Astrocyte (in vitro differentiated cells and primary cell): ENCODE data around the gene MCF2L.

Experiments
- CTCF ChIP-seq: IDR thresholded peaks from 2 replicates; pipeline ENCODE4 v1.5.1; 2011; ENCODE audit warnings: low read depth, mild to moderate bottlenecking, inconsistent platforms, low read length, moderate library complexity; ENCODE audit not compliant: insufficient read depth
- EZH2 ChIP-seq: IDR thresholded peaks from 2 replicates; pipeline ENCODE4 v1.6.1; 2012; ENCODE audit warnings: mild to moderate bottlenecking, low read length, inconsistent platforms; ENCODE audit not compliant: insufficient read depth

- TF ChIP-seq EZH2 = no peak
- TF ChIP-seq CTCF = no peak
These were observed 144.8 kb downstream of the MCF2L start for GRCh38 chr13:113113846-113114271.
